HFF-Myc (cell line): ENCODE data around the gene SCTR.

Experiments used
- DNase-seq: peaks from one replicate; pipeline ENCODE4 v3.0.0-alpha.2; 2011; ENCODE audit warnings: low read depth; ENCODE audit errors: extremely low read depth
- H3K4me3 ChIP-seq: replicated peaks from 2 replicates; pipeline ENCODE4 v1.5.1; 2011; ENCODE audit warnings: low read depth, mild to moderate bottlenecking, control low read depth, low read length
- CTCF ChIP-seq: IDR thresholded peaks from 2 replicates; pipeline ENCODE4 v1.5.1; 2012; ENCODE audit warnings: mild to moderate bottlenecking, low read depth, low read length, control low read depth; ENCODE audit errors: missing control alignments

Gene SCTR

GRCh38 chr2:119397196-119397595 is 127.1 kb downstream of the SCTR start:
- DNase-seq = no peak
- no peak overlapping the region for H3K4me3 ChIP-seq
- no peak for TF ChIP-seq CTCF

- TF ChIP-seq CTCF = no peak
- H3K4me3 ChIP-seq = no peak overlapping the region
- no peak for DNase-seq
Measured at GRCh38 chr2:119393971-119394748, 130.1 kb downstream of the SCTR start.
